HG02588 (cell line): ENCODE results near the gene GARIN5A.
"Not testable (repeated sequence)": the region's sequence is repeated elsewhere in the genome, so short reads cannot be mapped to it uniquely, and the experiment has no call there.

Experiments used
- ATAC-seq: cut with Tn5 transposase; IDR thresholded peaks from one replicate; pipeline ENCODE4 v1.9.1; 2021; ENCODE audit warnings: mild to moderate bottlenecking, moderate library complexity; ENCODE audit not compliant: unreplicated experiment

Gene GARIN5A

GRCh38 chr19:50489461-50490011 is 12.9 kb upstream of the GARIN5A start:
- no peak for ATAC-seq

- no peak for ATAC-seq
These were observed 11.9 kb upstream of the GARIN5A start for GRCh38 chr19:50488389-50489194.

GRCh38 chr19:50486823-50487515 is 10.3 kb upstream of the GARIN5A start:
- no peak for ATAC-seq

- ATAC-seq = no peak
These were observed 8.8 kb upstream of the GARIN5A start for GRCh38 chr19:50485284-50485955.

GRCh38 chr19:50482916-50483315 is 6.3 kb upstream of the GARIN5A start:
- ATAC-seq = no peak

GRCh38 chr19:50482271-50482855 is 5.7 kb upstream of the GARIN5A start:
- no peak for ATAC-seq

- no peak for ATAC-seq
These were observed 4.9 kb upstream of the GARIN5A start for GRCh38 chr19:50481351-50482149.

GRCh38 chr19:50480281-50481111 is 3.8 kb upstream of the GARIN5A start:
- ATAC-seq = no peak

- no peak for ATAC-seq
These were observed 3.2 kb upstream of the GARIN5A start for GRCh38 chr19:50479761-50480251.

GRCh38 chr19:50478901-50479715 is 2.5 kb upstream of the GARIN5A start:
- ATAC-seq = no peak

GRCh38 chr19:50477751-50478515 is 1.3 kb upstream of the GARIN5A start:
- no peak for ATAC-seq

- no peak for ATAC-seq
These were observed 225 bp upstream of the GARIN5A start for GRCh38 chr19:50476907-50477238.

GRCh38 chr19:50475736-50476223 is 868 bp downstream of the GARIN5A start:
- ATAC-seq = no peak

- ATAC-seq = no peak
These were observed 1.5 kb downstream of the GARIN5A start for GRCh38 chr19:50475101-50475568.

- ATAC-seq = not testable (repeated sequence)
These were observed 3.3 kb downstream of the GARIN5A start for GRCh38 chr19:50473336-50473735.

- ATAC-seq = no peak
These were observed 7.8 kb downstream of the GARIN5A start for GRCh38 chr19:50468818-50469217.

- ATAC-seq = no peak
These were observed 9.1 kb downstream of the GARIN5A start for GRCh38 chr19:50467566-50467965.

GRCh38 chr19:50466706-50467039 is 10.0 kb downstream of the GARIN5A start:
- no peak for ATAC-seq
